Muscle layer of duodenum (tissue), 2 donors: ENCODE measurements around the gene RYR2.

Experiments
- H3K27ac ChIP-seq: one replicate; pipeline ENCODE4 v1.7.0; 2013; ENCODE audit warnings: mild to moderate bottlenecking, low read length
- H3K27me3 ChIP-seq: one replicate; pipeline ENCODE4 v1.7.0; 2013; ENCODE audit warnings: low read depth, mild to moderate bottlenecking, control low read depth, low read length
- H3K36me3 ChIP-seq, 2 donors: one replicate each; pipeline ENCODE4 v1.7.0; 2013; ENCODE audit warnings: low read length in 2 of 2, control low read depth in 1 of 2, mild to moderate bottlenecking in 1 of 2; ENCODE audit not compliant: insufficient read depth in 2 of 2, control insufficient read depth in 1 of 2
- H3K4me1 ChIP-seq, 2 donors: one replicate each; pipeline ENCODE4 v1.7.0; 2013; ENCODE audit warnings: low read length in 2 of 2, mild to moderate bottlenecking in 2 of 2, control low read depth in 1 of 2, moderate library complexity in 1 of 2; ENCODE audit not compliant: insufficient read depth in 2 of 2, control insufficient read depth in 1 of 2
- H3K4me3 ChIP-seq, 2 donors: one replicate each; pipeline ENCODE4 v1.7.0; 2013; ENCODE audit warnings: low read length in 2 of 2, low read depth in 1 of 2, mild to moderate bottlenecking in 1 of 2
- H3K9me3 ChIP-seq, 2 donors: one replicate each; pipeline ENCODE4 v1.7.0; 2013; ENCODE audit warnings: low read length in 2 of 2, control low read depth in 1 of 2, mild to moderate bottlenecking in 1 of 2; ENCODE audit not compliant: control insufficient read depth in 1 of 2
- donor health status: healthy.

The RYR2 gene

GRCh38 chr1:237509748-237510147 lies 467.8 kb downstream of the RYR2 start:
- no peaks in the 10 kb centered on the region for H3K9me3 ChIP-seq
- no peak overlapping the region for H3K4me3 ChIP-seq
- no peaks in the 10 kb centered on the region for H3K36me3 ChIP-seq
- no peak overlapping the region for H3K27ac ChIP-seq
- no peaks in the 10 kb centered on the region for H3K4me1 ChIP-seq
- no peaks in the 10 kb centered on the region for H3K27me3 ChIP-seq

- no peaks in the 10 kb centered on the region for H3K9me3 ChIP-seq
- H3K27me3 ChIP-seq = no peaks in the 10 kb centered on the region
- no peak overlapping the region for H3K27ac ChIP-seq
- no peaks in the 10 kb centered on the region for H3K36me3 ChIP-seq
- H3K4me1 ChIP-seq = no peaks in the 10 kb centered on the region
- no peak overlapping the region for H3K4me3 ChIP-seq
Observed at GRCh38 chr1:237525102-237525501, 483.1 kb downstream of the RYR2 start.

- Histone ChIP-seq H3K36me3 (no peaks in the 10 kb centered on the region), H3K4me3 (no peak overlapping the region), H3K9me3 (no peaks in the 10 kb centered on the region), H3K4me1 (no peaks in the 10 kb centered on the region), H3K27me3 (no peaks in the 10 kb centered on the region), H3K27ac (no peak overlapping the region)
Observed at GRCh38 chr1:237527761-237528160, 485.8 kb downstream of the RYR2 start.

- Histone ChIP-seq H3K9me3 (no peaks in the 10 kb centered on the region), H3K36me3 (no peaks in the 10 kb centered on the region), H3K4me1 (no peaks in the 10 kb centered on the region), H3K4me3 (no peak overlapping the region), H3K27ac (no peak overlapping the region), H3K27me3 (no peaks in the 10 kb centered on the region)
Observed at GRCh38 chr1:237528545-237528944, 486.6 kb downstream of the RYR2 start.

- H3K4me3 ChIP-seq = no peak overlapping the region
- H3K27ac ChIP-seq = no peak overlapping the region
- H3K4me1 ChIP-seq = no peaks in the 10 kb centered on the region
- H3K9me3 ChIP-seq = no peaks in the 10 kb centered on the region
- H3K36me3 ChIP-seq = no peaks in the 10 kb centered on the region
- H3K27me3 ChIP-seq = no peaks in the 10 kb centered on the region
Observed at GRCh38 chr1:237539055-237539454, 497.1 kb downstream of the RYR2 start.

- Histone ChIP-seq H3K27ac (no peak overlapping the region), H3K27me3 (no peaks in the 10 kb centered on the region), H3K4me3 (no peak overlapping the region), H3K9me3 (no peaks in the 10 kb centered on the region), H3K4me1 (no peaks in the 10 kb centered on the region), H3K36me3 (no peaks in the 10 kb centered on the region)
Observed at GRCh38 chr1:237542525-237543418, 500.8 kb downstream of the RYR2 start.

GRCh38 chr1:237553078-237553477 lies 511.1 kb downstream of the RYR2 start:
- no peaks in the 10 kb centered on the region for H3K4me1 ChIP-seq
- no peak overlapping the region for H3K27ac ChIP-seq
- H3K9me3 ChIP-seq = no peaks in the 10 kb centered on the region
- H3K4me3 ChIP-seq = no peak overlapping the region
- H3K36me3 ChIP-seq = peaks cover 0 to 4% of the 10 kb centered on the region in 2 donors
- H3K27me3 ChIP-seq = no peaks in the 10 kb centered on the region

- H3K4me1 ChIP-seq = no peaks in the 10 kb centered on the region
- H3K4me3 ChIP-seq = no peak overlapping the region
- H3K27me3 ChIP-seq = no peaks in the 10 kb centered on the region
- H3K36me3 ChIP-seq = no peaks in the 10 kb centered on the region
- H3K27ac ChIP-seq = no peak overlapping the region
- H3K9me3 ChIP-seq = no peaks in the 10 kb centered on the region
Observed at GRCh38 chr1:237556911-237557310, 514.9 kb downstream of the RYR2 start.

- H3K4me1 ChIP-seq = no peaks in the 10 kb centered on the region
- H3K27ac ChIP-seq = no peak overlapping the region
- H3K4me3 ChIP-seq = no peak overlapping the region
- no peaks in the 10 kb centered on the region for H3K27me3 ChIP-seq
- no peaks in the 10 kb centered on the region for H3K9me3 ChIP-seq
- no peaks in the 10 kb centered on the region for H3K36me3 ChIP-seq
Observed at GRCh38 chr1:237562242-237562823, 520.3 kb downstream of the RYR2 start.

- H3K9me3 ChIP-seq = no peaks in the 10 kb centered on the region
- H3K4me1 ChIP-seq = no peaks in the 10 kb centered on the region
- H3K36me3 ChIP-seq = no peaks in the 10 kb centered on the region
- H3K27me3 ChIP-seq = no peaks in the 10 kb centered on the region
- H3K27ac ChIP-seq = no peak overlapping the region
- no peak overlapping the region for H3K4me3 ChIP-seq
Observed at GRCh38 chr1:237565236-237565635, 523.3 kb downstream of the RYR2 start.

- Histone ChIP-seq H3K4me3 (no peak overlapping the region), H3K27ac (no peak overlapping the region), H3K4me1 (no peaks in the 10 kb centered on the region), H3K9me3 (no peaks in the 10 kb centered on the region), H3K27me3 (no peaks in the 10 kb centered on the region), H3K36me3 (no peaks in the 10 kb centered on the region)
Observed at GRCh38 chr1:237566581-237566980, 524.6 kb downstream of the RYR2 start.
